Left ventricle myocardium inferior (tissue), 1 donor: ENCODE results near the gene BATF2. TPM values are rescaled to one million over a fixed set of nuclear protein-coding genes. Genes with fewer than 3 reads are reported as not detected.

ENCODE experiments used
- DNase-seq: peaks from one replicate; pipeline ENCODE4 v3.0.0-alpha.2; 2020
- H3K27ac ChIP-seq: fragments of 200-600 bp; replicated peaks from 2 replicates; pipeline ENCODE4 v1.8.0; 2021
- H3K27me3 ChIP-seq: fragments of 200-600 bp; 2 replicates; pipeline ENCODE4 v1.8.0; 2021; ENCODE audit warnings: low read depth
- H3K36me3 ChIP-seq: fragments of 200-600 bp; 2 replicates; pipeline ENCODE4 v1.8.0; 2021
- H3K4me1 ChIP-seq: fragments of 200-600 bp; 2 replicates; pipeline ENCODE4 v1.8.0; 2021
- H3K4me3 ChIP-seq: fragments of 200-600 bp; 2 replicates; pipeline ENCODE4 v1.8.0; 2021; ENCODE audit warnings: mild to moderate bottlenecking, moderate library complexity
- H3K9me3 ChIP-seq: fragments of 200-600 bp; replicated peaks from 2 replicates; pipeline ENCODE4 v1.8.0; 2021
- intact Hi-C: fragments of 100-400 bp; cut with micrococcal nuclease; formaldehyde crosslinking; loops from one replicate; pipeline ENCODE4 v1.11.0; 2022
- total RNA-seq: library from RNA; stranded (reverse); fragmentation: NEBNext Ultra II Directional; extraction: Animal tissue kit (Norgen Biotek cat#: 25700); gene quantifications from one replicate; pipeline ENCODE4 v1.2.1, GENCODE V29; 2021
- TF ChIP-seq, protein P1 (sequence below): fragments of 200-600 bp; IDR thresholded peaks from 2 replicates; pipeline ENCODE4 v1.8.0; 2021; ENCODE audit warnings: antibody characterized with exemption, mild to moderate bottlenecking, borderline replicate concordance
- donor health status: DM: no; HTN: yes; CAD: no; lungs with severe emphysema.

BATF2 gene
- total RNA-seq, 1 donor from 2014 or later: 1.3 TPM

DNA sequence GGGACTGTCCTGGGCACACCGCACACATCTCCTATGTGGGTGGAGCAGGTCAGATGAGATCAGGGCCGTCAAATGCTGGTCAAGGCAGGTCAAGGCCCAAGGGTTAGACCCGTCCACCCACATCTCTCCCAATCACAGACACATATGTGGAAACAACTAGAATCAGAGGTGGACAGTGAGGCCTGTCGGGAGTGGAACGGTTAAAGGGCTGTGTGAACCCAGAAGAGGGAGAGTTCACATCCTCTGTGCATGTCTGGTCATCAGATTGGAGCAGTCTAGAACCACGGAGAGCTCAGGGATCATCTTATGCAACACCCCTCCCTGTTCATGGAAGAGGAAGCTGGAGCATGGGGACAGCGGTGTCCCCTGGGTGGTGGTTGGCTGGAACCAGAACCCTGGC lies 23.1 kb upstream of the BATF2 start:
- DNase-seq: no peak

DNA sequence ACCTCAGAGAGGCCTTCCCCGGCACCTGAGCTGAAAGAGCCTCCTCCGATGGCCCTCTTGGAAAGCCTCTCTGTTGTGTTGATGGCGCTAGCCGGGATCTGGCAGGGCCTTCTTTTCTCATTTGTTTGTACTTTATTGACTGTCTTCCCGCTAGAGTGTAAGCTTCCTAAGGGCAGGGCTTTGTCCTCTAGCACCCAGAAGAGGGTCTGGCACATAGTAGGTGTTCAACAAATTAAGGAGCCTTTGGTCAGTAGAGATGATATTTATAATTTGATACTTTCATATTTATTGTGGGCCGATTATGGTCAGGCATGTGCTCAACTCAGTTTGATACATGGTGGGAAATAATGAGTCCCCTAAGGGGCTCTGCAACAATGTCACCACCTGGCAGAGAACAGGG lies 21.2 kb upstream of the BATF2 start:
- DNase-seq: no peak
- Histone ChIP-seq H3K4me1 (peaks cover 31% of the 10 kb centered on the region), H3K36me3 (peaks cover 42% of the 10 kb centered on the region), H3K4me3 (no peak overlapping the region), H3K9me3 (no peaks in the 10 kb centered on the region), H3K27ac (no peak overlapping the region), H3K27me3 (no peaks in the 10 kb centered on the region)
- TF ChIP-seq, protein P1, sequence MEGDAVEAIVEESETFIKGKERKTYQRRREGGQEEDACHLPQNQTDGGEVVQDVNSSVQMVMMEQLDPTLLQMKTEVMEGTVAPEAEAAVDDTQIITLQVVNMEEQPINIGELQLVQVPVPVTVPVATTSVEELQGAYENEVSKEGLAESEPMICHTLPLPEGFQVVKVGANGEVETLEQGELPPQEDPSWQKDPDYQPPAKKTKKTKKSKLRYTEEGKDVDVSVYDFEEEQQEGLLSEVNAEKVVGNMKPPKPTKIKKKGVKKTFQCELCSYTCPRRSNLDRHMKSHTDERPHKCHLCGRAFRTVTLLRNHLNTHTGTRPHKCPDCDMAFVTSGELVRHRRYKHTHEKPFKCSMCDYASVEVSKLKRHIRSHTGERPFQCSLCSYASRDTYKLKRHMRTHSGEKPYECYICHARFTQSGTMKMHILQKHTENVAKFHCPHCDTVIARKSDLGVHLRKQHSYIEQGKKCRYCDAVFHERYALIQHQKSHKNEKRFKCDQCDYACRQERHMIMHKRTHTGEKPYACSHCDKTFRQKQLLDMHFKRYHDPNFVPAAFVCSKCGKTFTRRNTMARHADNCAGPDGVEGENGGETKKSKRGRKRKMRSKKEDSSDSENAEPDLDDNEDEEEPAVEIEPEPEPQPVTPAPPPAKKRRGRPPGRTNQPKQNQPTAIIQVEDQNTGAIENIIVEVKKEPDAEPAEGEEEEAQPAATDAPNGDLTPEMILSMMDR: no peak
- intact Hi-C loops: no loop called here

More for the DNA sequence above, 23.1 kb upstream of the BATF2 start:
- H3K4me1 ChIP-seq: peaks cover 18% of the 10 kb centered on the region
- H3K9me3 ChIP-seq: no peaks in the 10 kb centered on the region
- H3K27ac ChIP-seq: no peak overlapping the region
- peaks cover 42% of the 10 kb centered on the region for H3K36me3 ChIP-seq
- H3K4me3 ChIP-seq: no peak overlapping the region
- H3K27me3 ChIP-seq: no peaks in the 10 kb centered on the region
- TF ChIP-seq, protein P1: no peak
- intact Hi-C loops: no loop called here

GRCh38 chr11:65016705-65017104 lies 19.9 kb upstream of the BATF2 start:
- H3K4me1 ChIP-seq: peaks cover 34% of the 10 kb centered on the region
- no peaks in the 10 kb centered on the region for H3K9me3 ChIP-seq
- H3K27ac ChIP-seq: no peak overlapping the region
- intact Hi-C loops: no loop called here
- H3K27me3 ChIP-seq: no peaks in the 10 kb centered on the region
- no peak overlapping the region for H3K4me3 ChIP-seq
- peaks cover 36% of the 10 kb centered on the region for H3K36me3 ChIP-seq
- TF ChIP-seq, protein P1: no peak
- DNase-seq: no peak

DNA sequence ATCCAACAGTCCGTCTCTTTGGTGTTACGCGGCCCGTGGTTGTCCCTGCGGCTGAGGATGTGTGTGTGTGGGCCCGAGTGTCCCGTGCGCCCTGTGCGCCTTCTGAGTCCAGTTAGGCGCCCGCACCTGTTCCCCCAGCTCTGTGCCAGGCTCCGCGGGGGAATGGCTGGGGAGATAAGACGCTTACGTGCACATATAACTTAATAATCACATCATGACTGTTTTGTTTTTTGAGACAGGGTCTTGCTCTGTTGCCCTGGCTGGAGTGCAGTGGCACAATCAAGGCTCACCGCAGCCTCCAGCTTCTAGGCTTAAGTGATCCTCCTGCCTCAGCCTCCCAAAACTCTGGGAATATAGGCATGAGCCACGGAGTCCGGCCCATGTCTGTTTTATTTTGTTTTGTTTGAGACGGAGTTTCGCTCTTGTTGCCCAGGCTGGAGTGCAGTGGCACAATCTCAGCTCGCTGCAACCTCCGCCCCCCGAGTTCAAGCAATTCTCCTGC lies 18.0 kb upstream of the BATF2 start:
- DNase-seq: no peak
- peak overlapping the region; percentile 100 for H3K27ac ChIP-seq
- H3K9me3 ChIP-seq: no peaks in the 10 kb centered on the region
- TF ChIP-seq, protein P1: no peak
- H3K4me1 ChIP-seq: peaks cover 34% of the 10 kb centered on the region
- H3K4me3 ChIP-seq: peak overlapping the region; percentile 86
- intact Hi-C loops: no loop called here
- H3K27me3 ChIP-seq: no peaks in the 10 kb centered on the region
- H3K36me3 ChIP-seq: peaks cover 19% of the 10 kb centered on the region

DNA sequence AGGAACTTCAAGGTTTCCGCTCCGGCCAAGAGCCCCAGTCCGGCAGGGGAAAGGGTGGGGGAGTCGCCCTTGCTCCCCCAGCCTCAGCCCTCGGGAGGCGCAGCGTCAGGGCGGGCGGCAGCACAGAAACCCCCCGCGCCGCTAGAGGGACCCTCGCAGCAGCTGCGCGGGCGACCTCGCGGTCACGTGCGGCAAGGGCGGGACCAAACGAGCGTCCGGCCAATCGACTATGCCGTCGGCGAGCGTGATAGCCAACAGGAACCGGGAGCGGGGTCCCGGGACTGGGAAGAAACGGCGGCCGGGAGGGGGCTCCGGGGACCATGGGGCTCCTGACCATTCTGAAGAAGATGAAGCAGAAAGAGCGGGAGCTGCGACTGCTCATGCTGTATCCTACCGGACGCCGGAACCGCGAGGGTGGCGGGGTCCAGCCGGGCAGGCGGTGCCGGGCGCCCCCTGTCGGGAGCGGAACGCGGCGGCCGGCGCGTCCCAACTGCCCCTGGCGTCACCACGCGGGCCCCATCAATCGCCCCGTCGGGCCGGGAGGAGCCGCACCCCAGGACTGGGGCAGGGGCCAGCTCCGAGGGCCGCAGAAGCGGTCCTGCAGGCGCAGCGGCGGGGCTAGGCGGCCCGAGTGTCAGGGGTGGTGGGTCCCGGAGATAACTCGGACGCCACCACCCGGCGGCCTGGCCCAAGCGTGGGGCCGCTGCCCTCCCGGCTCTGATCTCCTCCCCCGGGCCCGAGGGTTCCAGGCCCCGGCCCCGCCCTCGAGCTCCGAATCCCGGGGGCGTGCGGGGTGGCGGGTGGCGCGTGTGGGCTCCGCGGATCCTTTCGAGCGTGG lies 17.3 kb upstream of the BATF2 start, which contains the start of gene ARL2:
Gene ARL2 (plus strand): TSS at position 273 of the 838 bp plus-strand sequence. CDS start 48 bp downstream, at position 321.
- TF ChIP-seq, protein P1: peak; percentile 80
- DNase-seq: peak; percentile 95
- intact Hi-C loops: no loop called here

More for the DNA sequence above, 17.3 kb upstream of the BATF2 start, which contains the start of gene ARL2:
- Histone ChIP-seq H3K27ac (peak within 1 kb of the TSS; percentile 100), H3K27me3 (no peaks in the 10 kb centered on the region), H3K4me1 (peaks cover 34% of the 10 kb centered on the region), H3K9me3 (no peaks in the 10 kb centered on the region), H3K36me3 (peaks cover 13% of the 10 kb centered on the region), H3K4me3 (peak within 1 kb of the TSS; percentile 86)
